HG03064 (cell line): ENCODE results near the gene DNAJA3.

ENCODE experiments used
- ATAC-seq: cut with Tn5 transposase; IDR thresholded peaks from one replicate; pipeline ENCODE4 v1.9.1; 2021; ENCODE audit warnings: low read depth; ENCODE audit not compliant: unreplicated experiment

Gene DNAJA3

DNA sequence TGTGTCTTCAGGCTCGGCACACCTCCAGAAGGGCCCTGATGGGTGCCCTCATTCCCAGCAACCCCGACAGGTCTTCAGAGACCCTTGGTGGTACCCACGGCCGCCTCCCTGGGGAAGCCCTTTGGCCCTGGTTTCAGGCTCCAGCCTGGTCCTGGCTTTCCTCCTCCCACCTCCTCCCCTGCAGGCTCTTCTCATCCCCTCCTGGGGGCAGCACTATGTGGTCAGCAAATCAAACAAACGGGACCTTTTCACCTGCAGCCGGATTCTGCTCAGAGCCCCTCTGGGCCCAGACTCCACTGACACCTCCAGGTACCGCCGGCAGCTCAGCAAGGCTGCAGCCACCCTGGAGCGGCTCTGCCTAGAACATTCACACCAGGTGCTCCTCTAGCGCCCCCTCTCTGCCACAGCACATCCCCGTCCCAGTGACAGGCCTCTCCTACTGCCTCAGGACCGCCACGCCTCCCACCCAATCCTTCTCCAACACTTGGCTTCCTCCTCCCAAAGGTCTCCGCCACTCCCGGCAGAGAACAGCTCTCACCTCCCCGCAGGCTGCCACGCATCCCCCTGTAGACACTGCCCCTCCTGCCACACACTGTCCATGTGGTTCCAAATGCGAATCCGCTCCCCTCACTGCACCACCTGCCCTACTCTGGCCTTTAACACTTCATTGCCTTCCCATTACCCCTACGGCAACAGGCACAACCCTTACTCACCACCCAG, 21.3 kb upstream of the DNAJA3 start:
- ATAC-seq, result no peak

- no peak for ATAC-seq
Measured at GRCh38 chr16:4404967-4405696, 20.5 kb upstream of the DNAJA3 start.

GRCh38 chr16:4407543-4408322, 17.9 kb upstream of the DNAJA3 start:
- ATAC-seq, result no peak

- ATAC-seq, result no peak
Measured at GRCh38 chr16:4408323-4408690, 17.4 kb upstream of the DNAJA3 start.

DNA sequence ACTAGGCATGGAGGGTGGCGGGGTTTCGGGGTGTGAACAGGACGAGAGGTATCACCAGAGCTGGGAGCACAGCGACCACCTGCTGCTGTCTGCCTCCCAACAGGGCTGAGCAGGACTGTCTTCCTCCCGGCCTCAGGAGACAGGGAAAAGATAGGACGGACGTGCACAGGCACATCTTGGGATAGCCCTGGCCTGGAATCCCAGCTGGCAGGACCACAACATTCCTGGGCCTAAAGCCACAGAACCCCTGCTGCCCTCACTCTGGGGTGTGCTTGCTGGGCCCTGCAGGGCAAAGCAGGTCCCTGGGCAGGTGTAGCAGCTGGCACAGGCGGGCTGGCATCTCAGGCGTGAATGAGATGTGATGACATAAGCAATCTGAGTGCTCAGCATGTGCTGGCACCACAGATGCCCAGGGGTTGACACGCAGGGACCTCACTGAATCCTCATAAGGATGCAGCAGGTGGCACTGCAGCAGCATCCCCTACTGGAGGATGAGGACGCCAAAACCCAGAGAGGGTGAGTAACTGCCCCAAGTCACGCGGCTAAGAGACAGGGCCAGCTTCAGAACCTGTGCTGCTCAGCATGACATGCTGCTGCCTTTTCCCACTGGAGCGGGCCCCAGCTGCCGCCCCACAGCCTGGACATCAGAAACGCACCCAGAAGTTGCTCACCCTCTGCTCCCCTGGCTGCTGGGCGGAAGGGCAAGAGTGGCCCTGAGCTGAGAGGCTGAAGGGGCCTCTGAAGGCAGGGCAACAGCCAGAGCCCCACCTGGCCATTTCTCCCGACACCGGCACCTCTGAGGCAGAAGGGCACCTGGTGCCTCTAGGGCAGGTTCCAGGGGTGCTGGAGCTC, 16.4 kb upstream of the DNAJA3 start:
- no peak for ATAC-seq

GRCh38 chr16:4410335-4411075, 15.2 kb upstream of the DNAJA3 start:
- ATAC-seq, result no peak

GRCh38 chr16:4411684-4412083, 14.0 kb upstream of the DNAJA3 start:
- ATAC-seq, result no peak

GRCh38 chr16:4412159-4412558, 13.5 kb upstream of the DNAJA3 start:
- ATAC-seq, result no peak

DNA sequence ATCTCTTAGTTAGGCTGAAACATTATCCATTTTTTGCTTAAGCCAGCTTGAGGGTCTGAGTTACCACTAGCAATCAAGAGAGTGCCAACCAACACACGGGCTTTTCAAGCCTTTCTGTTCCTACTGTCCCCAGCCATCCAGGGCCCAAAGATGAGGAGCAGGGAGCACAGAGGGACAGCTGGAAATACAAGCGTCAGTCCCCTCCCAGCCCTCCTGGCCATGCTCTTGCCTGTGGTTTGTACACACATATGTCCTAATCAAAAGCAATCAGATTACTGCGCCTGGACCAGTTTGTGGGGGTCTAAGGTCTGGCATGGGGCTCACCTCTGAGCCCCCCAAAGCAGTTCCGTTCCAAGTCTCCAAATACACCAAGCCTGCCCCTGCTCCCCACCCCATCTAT, 12.8 kb upstream of the DNAJA3 start:
- no peak for ATAC-seq

- peak; percentile 59 for ATAC-seq
Measured at GRCh38 chr16:4414187-4414917, 11.3 kb upstream of the DNAJA3 start.

DNA sequence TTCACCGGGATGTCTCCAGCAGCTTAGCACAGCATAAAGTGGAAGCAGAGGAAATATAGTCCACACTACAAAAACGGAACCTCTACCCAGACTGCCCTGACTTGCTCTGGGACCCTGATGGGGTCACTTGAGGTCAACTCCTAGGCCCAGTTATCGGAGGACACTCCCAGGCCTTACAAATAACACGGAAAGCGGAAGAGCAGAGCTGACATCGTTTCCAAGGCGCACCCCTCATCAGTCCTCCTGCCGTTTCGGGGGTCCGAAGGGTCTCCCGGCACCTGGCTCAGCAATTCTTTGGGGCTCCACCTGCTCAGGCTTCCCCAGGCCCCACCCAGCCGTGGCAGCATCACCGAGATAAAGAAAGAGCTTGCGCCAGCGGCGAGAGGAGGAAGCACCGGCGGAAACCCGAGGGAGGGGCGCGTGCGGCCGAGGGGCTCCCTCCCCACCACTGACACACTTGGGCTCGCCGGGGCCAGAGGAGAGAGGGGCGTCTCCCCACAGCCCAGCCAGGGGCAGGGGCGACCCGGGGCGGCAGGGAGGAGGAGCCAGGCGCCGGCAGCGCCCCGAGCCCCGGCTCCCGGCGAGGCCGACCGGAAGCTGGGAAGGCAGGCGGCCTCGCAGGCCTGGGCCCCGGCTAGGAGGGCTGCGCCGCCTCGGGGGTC, 10.0 kb upstream of the DNAJA3 start:
- peak; percentile 20 for ATAC-seq

- ATAC-seq, result peak; percentile 48
Measured at GRCh38 chr16:4416200-4417032, 9.3 kb upstream of the DNAJA3 start, which contains the start of gene CORO7. Gene CORO7 (minus strand): TSS chr16:4416596. CDS start chr16:4416518, 78 bp downstream.

GRCh38 chr16:4419402-4419959, 6.2 kb upstream of the DNAJA3 start:
- no peak for ATAC-seq

GRCh38 chr16:4420505-4421105, 5.1 kb upstream of the DNAJA3 start:
- no peak for ATAC-seq

GRCh38 chr16:4426021-4426684, 485 bp downstream of the DNAJA3 start:
- ATAC-seq, result peak; percentile 33

GRCh38 chr16:4426722-4427372, 1.2 kb downstream of the DNAJA3 start:
- no peak for ATAC-seq
